Measurements from ENCODE around the gene CITED1. TPM values are rescaled to one million over a fixed set of nuclear protein-coding genes. Genes with fewer than 3 reads are reported as not detected.

Gene CITED1
- total RNA-seq, 6 experiments from 2014 or later: not detected

DNA sequence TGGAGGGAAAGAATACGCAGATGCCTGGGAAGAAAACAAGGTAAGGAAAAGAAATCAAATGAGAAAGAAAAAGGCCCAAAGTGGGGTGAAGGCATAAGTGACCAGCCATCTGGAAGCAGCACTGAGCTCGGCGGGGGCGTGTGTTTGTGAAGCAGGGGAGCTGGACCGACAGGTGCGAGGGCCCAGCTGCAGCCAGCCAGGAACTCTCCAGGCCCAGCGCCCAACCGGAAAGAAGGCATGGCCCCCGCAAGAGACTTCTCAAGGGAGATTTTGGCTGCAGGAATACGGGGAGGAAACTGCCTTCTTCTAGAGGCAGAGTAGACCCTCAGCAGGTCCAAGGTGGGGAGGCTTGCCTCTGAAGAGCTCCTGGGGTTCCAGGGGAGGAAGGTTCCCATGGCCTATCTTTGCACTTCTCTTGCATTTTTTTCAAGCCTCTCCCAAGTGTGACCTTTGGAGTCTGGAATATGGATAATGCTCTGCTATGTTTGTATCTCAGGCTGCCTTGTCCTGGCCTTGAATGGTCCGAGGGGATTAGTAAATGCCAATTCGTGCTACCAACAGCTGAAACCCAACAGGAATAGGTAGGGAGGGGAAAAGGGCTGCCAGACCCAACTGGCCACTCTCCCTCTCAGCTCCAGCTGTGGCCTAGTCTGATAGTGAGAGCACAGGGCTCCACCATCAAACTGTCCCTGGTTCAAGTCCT lies 10.8 kb upstream of the CITED1 start:
- ATAC-seq (no peak), DNase-seq (no peak)
- TF ChIP-seq POLR2A (IDR thresholded peaks at IDR 0.05): no peak
- Histone ChIP-seq H3K4me3 (no peak overlapping the region), H3K36me3 (no peaks in the 10 kb centered on the region), H3K27ac (no peak overlapping the region), H3K9me3 (no peaks in the 10 kb centered on the region), H3K27me3 (no peaks in the 10 kb centered on the region), H3K4me1 (no peaks in the 10 kb centered on the region)
- intact Hi-C loops (cut with DNase I): no loop called here
- WGBS (ENCODE audit: insufficient coverage, low coverage, low lambda C conversion rate, missing lambda C conversion rate): 48% methylated on average over 9 of the region's 12 CpGs

GRCh38 chrX:72314881-72315280 lies 9.2 kb upstream of the CITED1 start:
- Histone ChIP-seq H3K4me3 (no peak overlapping the region), H3K27me3 (no peaks in the 10 kb centered on the region), H3K36me3 (no peaks in the 10 kb centered on the region), H3K27ac (no peak overlapping the region), H3K9me3 (no peaks in the 10 kb centered on the region), H3K4me1 (no peaks in the 10 kb centered on the region)
- TF ChIP-seq, protein P1, sequence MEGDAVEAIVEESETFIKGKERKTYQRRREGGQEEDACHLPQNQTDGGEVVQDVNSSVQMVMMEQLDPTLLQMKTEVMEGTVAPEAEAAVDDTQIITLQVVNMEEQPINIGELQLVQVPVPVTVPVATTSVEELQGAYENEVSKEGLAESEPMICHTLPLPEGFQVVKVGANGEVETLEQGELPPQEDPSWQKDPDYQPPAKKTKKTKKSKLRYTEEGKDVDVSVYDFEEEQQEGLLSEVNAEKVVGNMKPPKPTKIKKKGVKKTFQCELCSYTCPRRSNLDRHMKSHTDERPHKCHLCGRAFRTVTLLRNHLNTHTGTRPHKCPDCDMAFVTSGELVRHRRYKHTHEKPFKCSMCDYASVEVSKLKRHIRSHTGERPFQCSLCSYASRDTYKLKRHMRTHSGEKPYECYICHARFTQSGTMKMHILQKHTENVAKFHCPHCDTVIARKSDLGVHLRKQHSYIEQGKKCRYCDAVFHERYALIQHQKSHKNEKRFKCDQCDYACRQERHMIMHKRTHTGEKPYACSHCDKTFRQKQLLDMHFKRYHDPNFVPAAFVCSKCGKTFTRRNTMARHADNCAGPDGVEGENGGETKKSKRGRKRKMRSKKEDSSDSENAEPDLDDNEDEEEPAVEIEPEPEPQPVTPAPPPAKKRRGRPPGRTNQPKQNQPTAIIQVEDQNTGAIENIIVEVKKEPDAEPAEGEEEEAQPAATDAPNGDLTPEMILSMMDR (IDR thresholded peaks at IDR 0.05): no peak
- TF ChIP-seq POLR2A (IDR thresholded peaks at IDR 0.05): no peak
- DNase-seq (no peak), ATAC-seq (no peak)
- intact Hi-C loops (cut with DNase I): no loop called here
- WGBS (ENCODE audit: insufficient coverage, low coverage, low lambda C conversion rate, missing lambda C conversion rate): no CpG with 5 or more reads among the region's 3 CpGs

DNA sequence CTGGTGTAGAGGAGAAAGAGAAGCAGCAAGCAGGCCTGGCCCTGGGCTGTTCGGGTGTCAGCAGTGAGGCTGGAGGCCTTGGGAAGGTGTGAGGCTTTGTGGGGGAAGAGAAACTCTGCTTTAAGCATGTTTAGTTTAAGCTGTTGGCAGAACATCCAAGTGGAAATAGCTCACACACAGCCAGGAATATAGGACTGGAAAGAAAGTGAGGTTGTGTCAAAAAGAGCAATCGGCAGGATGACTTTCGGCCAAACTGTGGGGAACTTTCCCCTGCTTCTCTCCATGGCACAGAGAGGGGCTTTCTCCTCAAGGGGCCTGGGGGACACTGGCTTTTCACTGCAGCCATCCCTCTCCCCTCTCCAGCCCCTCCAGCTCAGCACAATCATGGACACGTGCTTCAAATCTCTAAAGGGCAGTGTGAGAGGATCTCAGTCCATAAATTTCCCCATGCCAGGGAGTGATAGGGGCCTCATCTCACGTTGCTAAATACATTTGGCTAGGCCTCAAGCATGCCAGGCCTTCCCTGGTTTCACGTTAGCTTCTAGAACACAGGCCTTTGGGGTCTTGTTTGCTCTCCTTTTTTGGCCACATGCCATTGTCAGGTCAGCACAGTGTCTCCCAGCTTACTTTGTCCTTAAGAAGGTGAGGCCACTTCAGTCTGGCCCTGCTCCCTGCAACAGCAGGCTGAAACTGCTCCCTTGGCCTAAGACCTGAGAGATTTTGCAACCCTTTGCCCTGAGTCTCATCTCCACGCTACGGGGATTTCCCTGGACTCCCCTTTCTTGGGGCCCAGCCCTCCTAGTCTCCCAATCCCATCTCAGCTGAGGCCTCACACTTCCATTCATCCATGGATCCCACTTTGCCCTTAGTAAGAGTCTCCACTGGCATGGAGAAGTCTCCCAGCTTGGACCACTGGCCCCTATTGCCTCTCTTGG lies 8.3 kb upstream of the CITED1 start:
- Histone ChIP-seq H3K4me1 (peaks cover 0 to 6% (median 0%) of the 10 kb centered on the region in 4 donors), H3K36me3 (no peaks in the 10 kb centered on the region), H3K9me3 (no peaks in the 10 kb centered on the region), H3K4me3 (no peak overlapping the region), H3K27ac (no peak overlapping the region), H3K27me3 (no peaks in the 10 kb centered on the region)
- DNase-seq (no peak), ATAC-seq (no peak)
- TF ChIP-seq POLR2A (IDR thresholded peaks at IDR 0.05): no peak
- TF ChIP-seq, protein P1 (IDR thresholded peaks at IDR 0.05): no peak
- WGBS (ENCODE audit: insufficient coverage, low coverage, low lambda C conversion rate, missing lambda C conversion rate): 69% methylated on average over 8 of the region's 8 CpGs
- intact Hi-C loops (cut with DNase I): no loop called here

DNA sequence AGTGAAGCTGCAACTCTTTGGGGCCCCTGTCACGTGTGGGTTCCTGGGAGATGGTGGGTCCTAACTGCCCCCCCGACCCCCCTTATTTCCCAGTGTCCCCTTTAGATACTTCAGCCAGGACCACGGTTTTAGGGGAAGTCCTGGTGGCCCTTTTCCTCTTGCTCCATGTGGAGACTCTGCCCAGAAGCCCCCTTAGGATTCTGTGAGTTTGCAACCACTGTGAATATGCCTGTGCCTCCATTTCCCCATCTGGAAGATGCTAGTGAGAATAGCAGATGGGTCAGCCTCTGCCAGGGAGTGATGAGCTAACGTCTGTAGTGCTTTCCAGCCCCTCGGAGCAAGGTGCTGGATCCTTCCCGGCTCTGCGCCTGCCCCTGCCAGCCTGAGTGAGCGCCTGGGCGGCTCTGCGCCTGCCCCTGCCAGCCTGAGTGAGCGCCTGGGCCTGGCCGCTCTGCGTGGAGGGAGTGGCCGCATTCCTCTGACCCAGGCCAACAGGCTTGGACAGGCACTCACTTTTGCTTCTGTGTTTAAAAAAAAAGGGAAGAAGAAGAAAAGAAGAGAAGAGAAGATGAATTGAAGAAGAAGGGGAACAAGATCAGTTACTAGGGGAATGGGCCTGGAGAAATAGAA lies 6.7 kb upstream of the CITED1 start:
- H3K27me3 ChIP-seq: no peaks in the 10 kb centered on the region
- no peak for DNase-seq
- ATAC-seq: no peak
- no peak overlapping the region for H3K27ac ChIP-seq
- TF ChIP-seq, protein P1 (IDR thresholded peaks at IDR 0.05): no peak
- TF ChIP-seq POLR2A (IDR thresholded peaks at IDR 0.05): no peak
- peaks cover 0 to 13% (median 3%) of the 10 kb centered on the region in 4 donors for H3K4me1 ChIP-seq
- H3K36me3 ChIP-seq: no peaks in the 10 kb centered on the region
- H3K9me3 ChIP-seq: no peaks in the 10 kb centered on the region
- intact Hi-C loops (cut with DNase I): no loop called here
- 49% methylated on average over 8 of the region's 14 CpGs for WGBS (ENCODE audit: insufficient coverage, low coverage, low lambda C conversion rate, missing lambda C conversion rate)
- no peak overlapping the region for H3K4me3 ChIP-seq
